Measurements from ENCODE around the gene RBM43.
"Not testable (repeated sequence)": the region's sequence is repeated elsewhere in the genome, so short reads cannot be mapped to it uniquely, and the experiment has no call there.

Gene RBM43

DNA sequence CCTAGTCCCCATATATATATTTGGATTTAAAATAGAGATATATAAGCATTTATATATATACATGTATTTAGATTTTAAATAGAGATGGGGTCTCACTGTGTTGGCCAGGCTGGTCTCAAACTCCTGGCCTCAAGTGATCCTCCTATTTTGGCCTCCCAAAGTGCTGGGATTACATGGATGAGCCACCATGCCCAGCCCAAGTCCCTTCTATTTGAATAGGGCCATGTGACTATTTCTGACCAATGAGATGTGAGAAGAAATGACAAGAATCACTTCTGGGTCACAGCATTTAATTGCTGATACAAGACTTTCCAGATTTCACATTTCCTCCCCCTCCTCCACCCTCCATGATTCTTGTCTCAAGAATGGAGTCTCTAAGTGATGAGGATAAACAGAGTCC is 6.4 kb upstream of the RBM43 start:
- DNase-seq (ENCODE audit: low read depth): no peak

GRCh38 chr2:151267537-151267936 is 5.9 kb upstream of the RBM43 start:
- no peak for DNase-seq (ENCODE audit: low read depth)

DNA sequence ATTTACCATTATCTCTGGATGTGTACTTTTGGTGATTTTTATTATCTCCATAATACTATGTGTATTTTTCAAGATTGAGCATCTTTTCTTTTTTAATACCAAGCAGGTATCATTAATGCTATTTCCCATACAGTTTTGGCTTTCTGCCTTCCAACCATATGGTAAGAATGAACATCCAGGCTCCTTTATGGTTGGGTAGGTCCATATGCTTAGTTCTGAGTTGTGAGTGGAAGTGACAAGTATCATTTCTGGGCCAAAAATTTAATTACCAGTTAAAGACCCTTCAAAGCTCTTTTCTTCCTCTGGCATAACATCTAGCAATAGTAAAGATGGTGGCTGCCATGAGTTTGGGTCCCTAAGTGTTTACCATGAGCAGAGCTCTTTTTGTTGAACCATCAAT is 4.3 kb upstream of the RBM43 start:
- DNase-seq (ENCODE audit: low read depth): no peak

GRCh38 chr2:151264157-151264825 is 2.6 kb upstream of the RBM43 start:
- no peak for DNase-seq (ENCODE audit: low read depth)

GRCh38 chr2:151262629-151263028 is 966 bp upstream of the RBM43 start:
- DNase-seq (ENCODE audit: low read depth): no peak

DNA sequence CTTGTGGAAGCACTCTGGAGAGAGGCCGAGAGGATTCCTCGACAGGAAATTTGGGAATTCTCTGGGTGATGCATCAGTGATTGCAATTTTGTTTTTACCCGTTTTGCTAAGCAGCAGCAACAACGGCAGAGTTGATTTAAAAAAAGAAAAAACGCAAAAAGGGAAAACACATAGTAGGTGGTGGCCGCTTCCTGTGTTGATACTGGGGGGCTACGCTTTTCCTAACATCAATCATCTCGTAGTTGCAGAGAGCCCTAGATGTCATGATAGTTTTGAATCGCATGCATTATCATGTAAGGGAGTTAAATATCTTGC is 271 bp upstream of the RBM43 start:
- DNase-seq (ENCODE audit: low read depth): no peak

- no peak for DNase-seq (ENCODE audit: low read depth)
Observed at GRCh38 chr2:151260573-151261230, 961 bp downstream of the RBM43 start.

- no peak for DNase-seq (ENCODE audit: low read depth)
Observed at GRCh38 chr2:151258121-151258520, 3.5 kb downstream of the RBM43 start.

GRCh38 chr2:151252646-151253045 is 9.0 kb downstream of the RBM43 start:
- DNase-seq (ENCODE audit: low read depth): no peak

GRCh38 chr2:151251012-151251411 is 10.7 kb downstream of the RBM43 start:
- no peak for DNase-seq (ENCODE audit: low read depth)

DNA sequence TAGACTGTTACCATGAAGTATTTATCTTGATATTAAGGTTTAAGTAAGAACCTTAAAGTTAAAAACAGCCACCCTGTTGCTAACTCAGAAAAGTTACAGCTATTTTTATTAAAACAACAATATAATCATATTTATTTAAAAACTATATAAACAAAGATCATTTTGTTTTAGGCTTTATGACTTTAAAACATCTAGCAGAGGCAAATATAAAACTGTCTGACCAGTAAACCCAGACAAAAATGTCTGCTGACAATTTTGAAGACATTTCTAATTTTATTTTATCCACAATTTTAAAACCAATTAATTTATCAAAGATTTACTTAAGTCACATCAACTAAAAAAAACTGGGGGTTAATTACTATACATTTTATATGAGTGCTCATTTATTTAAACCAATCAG is 14.2 kb downstream of the RBM43 start:
- no peak for DNase-seq (ENCODE audit: low read depth)

DNA sequence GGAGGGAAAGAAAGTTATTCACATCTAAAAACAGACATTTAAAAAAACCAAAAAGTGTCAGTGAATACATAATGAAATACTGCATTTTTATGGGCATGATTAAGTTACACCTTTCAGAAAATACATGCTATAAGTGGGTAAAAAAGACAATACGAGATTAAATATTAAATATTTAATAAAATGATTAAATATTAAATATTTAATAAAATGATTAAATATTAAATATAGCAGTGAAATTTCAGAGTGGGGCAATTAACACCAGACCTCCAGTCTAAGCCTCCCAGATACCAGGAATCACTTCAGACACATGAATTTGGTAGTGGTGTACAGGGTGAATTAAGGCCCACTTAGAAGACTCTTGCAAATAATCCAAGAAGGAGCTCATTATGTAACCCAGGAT is 15.5 kb downstream of the RBM43 start:
- no peak for DNase-seq (ENCODE audit: low read depth)

GRCh38 chr2:151243468-151243867 is 18.2 kb downstream of the RBM43 start:
- DNase-seq (ENCODE audit: low read depth): no peak

DNA sequence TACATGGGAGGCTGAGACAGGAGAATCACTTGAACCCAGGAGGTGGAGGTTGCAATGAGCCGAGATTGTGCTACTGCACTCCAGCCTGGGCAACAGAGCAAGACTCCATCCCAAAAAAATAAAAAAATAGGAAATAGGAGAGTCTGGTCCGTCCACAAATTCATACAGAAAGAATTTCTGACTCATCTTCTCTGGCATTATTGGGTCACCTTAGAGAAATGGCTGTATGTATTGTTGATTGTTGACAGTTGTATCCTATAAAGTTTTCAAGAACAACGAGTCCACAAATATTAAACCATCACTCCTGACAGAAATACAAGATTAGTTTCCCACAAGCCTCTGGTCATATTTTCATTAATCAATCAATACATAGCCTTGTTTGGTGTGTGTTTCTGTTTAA is 20.4 kb downstream of the RBM43 start:
- no peak for DNase-seq (ENCODE audit: low read depth)

DNA sequence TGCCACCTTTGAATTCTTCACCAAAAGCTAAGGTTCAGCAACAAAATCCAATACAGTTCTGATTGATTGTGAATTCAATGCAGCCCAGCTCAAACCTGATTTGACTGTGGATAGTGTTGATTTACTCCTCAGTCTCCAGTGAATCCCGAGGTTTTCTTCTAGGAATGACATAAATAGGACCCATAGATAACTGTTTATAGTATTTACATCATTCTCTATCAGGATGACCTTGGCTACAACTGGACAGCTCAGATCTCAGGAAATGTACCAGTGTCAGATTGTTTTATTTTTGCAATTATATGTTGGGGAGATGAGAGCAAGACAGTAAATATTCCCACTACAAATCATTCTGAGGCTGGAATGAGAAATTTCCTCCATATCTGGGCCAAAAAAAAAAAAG is 21.2 kb downstream of the RBM43 start:
- DNase-seq (ENCODE audit: low read depth): no peak

GRCh38 chr2:151239624-151240023 is 22.0 kb downstream of the RBM43 start:
- DNase-seq (ENCODE audit: low read depth): no peak

DNA sequence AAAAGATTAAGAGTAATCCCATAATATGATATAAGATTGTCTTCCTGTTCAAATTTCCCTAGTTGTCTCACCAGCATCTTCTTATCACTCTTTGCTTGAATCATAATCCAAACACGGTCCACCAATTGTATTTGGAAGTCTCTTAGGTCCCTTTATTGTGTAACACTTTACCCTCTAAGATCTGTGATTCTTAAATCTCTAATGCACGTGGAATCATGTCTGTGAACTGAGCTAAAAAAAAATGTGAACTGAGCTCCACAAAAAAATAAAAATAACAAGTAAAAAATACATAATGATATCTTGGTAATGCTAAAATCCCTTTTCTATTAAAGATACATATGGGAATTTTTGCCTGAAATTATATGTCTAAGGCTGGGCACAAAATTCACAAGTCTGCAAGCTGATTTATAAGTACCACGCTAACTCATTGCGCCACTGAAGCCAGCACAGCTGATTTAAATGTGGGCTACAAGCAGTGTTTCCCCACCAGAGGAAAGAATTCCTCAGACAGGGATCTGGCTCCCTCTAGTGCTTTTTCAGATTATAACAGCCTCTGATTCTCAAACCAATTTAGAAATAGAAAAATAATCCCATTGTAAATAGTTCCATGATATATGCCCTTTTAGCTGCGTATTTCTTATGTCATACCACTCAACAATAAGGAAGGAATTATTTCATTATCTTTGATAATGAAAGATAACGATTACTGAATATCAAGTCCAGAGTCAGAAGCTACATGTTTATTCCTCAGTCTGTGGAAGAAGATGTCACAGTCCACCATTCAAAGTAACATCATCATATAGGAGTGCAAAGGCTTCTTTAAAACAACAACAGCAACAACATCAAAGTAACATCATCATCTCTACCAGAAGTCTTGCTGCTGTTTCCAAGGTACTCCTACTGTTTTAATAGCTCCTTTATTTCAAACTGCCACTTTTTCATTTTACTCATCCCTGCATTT is 22.9 kb downstream of the RBM43 start:
- DNase-seq (ENCODE audit: low read depth): no peak

DNA sequence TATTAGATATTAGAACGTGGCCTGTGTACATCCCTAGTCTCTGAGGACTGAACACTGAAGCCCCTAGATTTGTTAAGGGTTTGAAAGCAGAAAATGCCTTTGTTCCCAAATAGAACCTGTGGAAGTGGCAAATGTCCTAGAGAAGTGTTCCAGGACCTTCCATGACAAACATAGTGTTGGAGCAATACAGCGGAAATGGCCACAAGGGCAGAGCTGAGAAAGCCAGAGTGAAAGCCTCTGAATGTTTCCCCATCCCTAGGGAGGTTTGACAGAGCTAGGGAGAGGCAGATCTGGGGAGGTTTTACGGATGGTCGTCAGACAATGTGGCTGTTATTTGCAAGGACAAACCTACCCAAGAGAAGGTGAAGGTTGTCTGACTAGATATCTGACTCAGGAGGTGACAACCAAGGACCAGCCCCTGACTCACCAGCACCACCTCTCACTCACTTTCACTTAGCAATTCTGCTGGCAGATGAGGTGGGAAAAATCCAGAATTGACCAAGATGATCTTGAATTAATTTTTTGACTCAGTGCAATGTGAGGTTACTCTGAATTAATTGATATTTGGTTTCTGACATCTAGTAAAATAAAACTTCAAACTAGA is 24.1 kb downstream of the RBM43 start:
- no peak for DNase-seq (ENCODE audit: low read depth)

- not testable (repeated sequence) for DNase-seq (ENCODE audit: low read depth)
Observed at GRCh38 chr2:151233760-151234159, 27.9 kb downstream of the RBM43 start.

DNA sequence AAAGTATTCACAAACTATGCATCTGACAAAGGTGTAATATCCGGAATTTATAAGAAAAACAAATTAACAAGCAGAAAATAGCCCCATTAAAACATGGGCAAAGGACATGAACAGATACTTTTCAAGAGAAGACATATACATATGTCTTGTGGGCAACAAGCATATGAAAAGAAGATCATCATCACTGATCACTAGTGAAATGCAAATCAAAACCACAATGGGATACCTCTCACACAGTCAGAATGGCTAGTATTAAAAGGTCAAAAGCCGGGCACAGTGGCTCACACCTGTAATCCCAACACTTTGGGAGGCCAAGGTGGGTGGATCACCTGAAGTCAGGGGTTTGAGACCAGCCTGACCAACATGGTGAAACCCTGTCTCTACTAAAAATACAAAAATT is 28.4 kb downstream of the RBM43 start:
- not testable (repeated sequence) for DNase-seq (ENCODE audit: low read depth)

- no peak for DNase-seq (ENCODE audit: low read depth)
Observed at GRCh38 chr2:151230627-151231140, 31.0 kb downstream of the RBM43 start.

- DNase-seq (ENCODE audit: low read depth): no peak
Observed at GRCh38 chr2:151228847-151229512, 32.7 kb downstream of the RBM43 start.
